Spleen (tissue), 7 donors: ENCODE data around the gene MCRS1.

Experiments used
- CTCF ChIP-seq, 11 experiments: fragments of 200-600 bp in 7 of 11; fragments of 450-650 bp in 4 of 11; sonication (generic) in 4 of 11; IDR thresholded peaks in 8 of 11; conservative IDR thresholded peaks in 3 of 11; 1 replicate in 7 of 11; 2 replicates in 4 of 11; pipeline versions ENCODE4 v1.4.0 to v1.8.0; 2016 to 2021; ENCODE audit warnings: antibody characterized with exemption in 11 of 11, inconsistent platforms in 4 of 11, mild to moderate bottlenecking in 1 of 11
- POLR2A ChIP-seq, 3 donors: fragments of 450-650 bp; IDR thresholded peaks; one replicate each; pipeline ENCODE4 v1.5.1; 2017; ENCODE audit warnings: antibody characterized with exemption in 3 of 3, mild to moderate bottlenecking in 1 of 3
- donor health status: DM: no; HTN: no; CAD: no; lungs with moderate emphysema.
- donor health status: DM: no; HTN: no; CAD: no.
- donor health status: DM: no; HTN: no; CAD: no.

DNA sequence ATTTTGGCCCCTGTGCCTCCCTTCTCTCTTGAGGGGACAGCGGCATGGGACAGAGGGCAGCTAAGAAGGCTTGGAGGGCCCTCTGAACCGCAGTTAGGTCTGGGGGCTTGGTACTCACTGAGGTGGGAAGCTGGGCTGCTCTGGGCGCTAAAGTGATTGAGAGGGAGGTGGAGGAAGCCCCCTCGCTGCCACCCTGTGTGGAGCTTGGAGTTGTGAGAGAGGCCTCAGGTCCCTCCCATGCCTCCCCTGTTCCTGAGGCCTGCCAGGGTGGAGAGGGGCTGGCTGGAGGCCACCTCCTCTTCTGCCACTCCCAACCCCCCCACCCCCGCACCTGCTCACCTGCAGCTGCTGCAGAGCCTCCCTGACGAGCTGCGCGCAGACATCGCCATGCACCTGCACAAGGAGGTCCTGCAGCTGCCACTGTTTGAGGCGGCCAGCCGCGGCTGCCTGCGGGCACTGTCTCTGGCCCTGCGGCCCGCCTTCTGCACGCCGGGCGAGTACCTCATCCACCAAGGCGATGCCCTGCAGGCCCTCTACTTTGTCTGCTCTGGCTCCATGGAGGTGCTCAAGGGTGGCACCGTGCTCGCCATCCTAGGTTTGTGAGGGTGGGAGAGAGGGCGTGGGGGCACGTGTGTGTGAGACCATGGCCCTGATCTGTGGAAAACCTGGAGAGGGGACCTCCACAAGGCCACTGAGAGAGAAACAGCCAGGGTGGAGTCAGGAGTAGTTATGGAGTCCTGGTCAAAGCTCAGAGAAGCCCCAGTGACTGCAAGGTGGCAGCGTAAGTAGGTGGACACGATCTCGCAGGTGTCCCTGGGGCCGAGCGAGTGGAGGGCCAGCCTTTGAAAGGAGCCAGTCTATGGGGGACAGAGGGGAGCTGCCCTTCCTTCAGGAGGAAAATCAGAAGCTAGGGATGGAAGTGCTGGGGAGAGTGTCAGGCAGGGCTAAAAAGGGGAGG, 17.9 kb downstream of the MCRS1 start:
- TF ChIP-seq CTCF (IDR thresholded peaks at IDR 0.05 in 8 of 11, conservative IDR thresholded peaks at IDR 0.05 in 3 of 11) (no peak), POLR2A (IDR thresholded peaks at IDR 0.05) (no peak)
